H1 (cell line): ENCODE measurements around the gene CCSER2.

ENCODE experiments used
- JUND ChIP-seq: IDR thresholded peaks from 2 replicates; pipeline ENCODE4 v1.6.1; 2011; ENCODE audit warnings: mild to moderate bottlenecking, improper control_type of control experiment, low read length
- MAFK ChIP-seq: IDR thresholded peaks from 2 replicates; pipeline ENCODE4 v1.6.1; 2012; ENCODE audit warnings: low read depth, mild to moderate bottlenecking, improper control_type of control experiment, low read length
- POLR2AphosphoS5 ChIP-seq: IDR thresholded peaks from 2 replicates; pipeline ENCODE4 v1.6.1; 2011; ENCODE audit warnings: low read depth, low read length
- RFX5 ChIP-seq: IDR thresholded peaks from 2 replicates; pipeline ENCODE4 v1.6.1; 2011; ENCODE audit warnings: low read depth, low read length, improper control_type of control experiment, borderline replicate concordance
- ZNF274 ChIP-seq: IDR thresholded peaks from 2 replicates; pipeline ENCODE4 v1.7.0; 2012; ENCODE audit warnings: low read length, borderline replicate concordance; ENCODE audit errors: extremely low read depth
- TF ChIP-seq, protein P1 (sequence below), 3 experiments: IDR thresholded peaks; 1 replicate in 2 of 3; 2 replicates in 1 of 3; pipeline versions ENCODE4 v1.5.1 to v1.6.1; 2011; ENCODE audit warnings: low read length in 3 of 3, mild to moderate bottlenecking in 3 of 3, inconsistent platforms in 2 of 3, low read depth in 1 of 3, moderate library complexity in 1 of 3; ENCODE audit not compliant: insufficient read depth in 1 of 3; ENCODE audit errors: control extremely low read depth in 1 of 3

DNA sequence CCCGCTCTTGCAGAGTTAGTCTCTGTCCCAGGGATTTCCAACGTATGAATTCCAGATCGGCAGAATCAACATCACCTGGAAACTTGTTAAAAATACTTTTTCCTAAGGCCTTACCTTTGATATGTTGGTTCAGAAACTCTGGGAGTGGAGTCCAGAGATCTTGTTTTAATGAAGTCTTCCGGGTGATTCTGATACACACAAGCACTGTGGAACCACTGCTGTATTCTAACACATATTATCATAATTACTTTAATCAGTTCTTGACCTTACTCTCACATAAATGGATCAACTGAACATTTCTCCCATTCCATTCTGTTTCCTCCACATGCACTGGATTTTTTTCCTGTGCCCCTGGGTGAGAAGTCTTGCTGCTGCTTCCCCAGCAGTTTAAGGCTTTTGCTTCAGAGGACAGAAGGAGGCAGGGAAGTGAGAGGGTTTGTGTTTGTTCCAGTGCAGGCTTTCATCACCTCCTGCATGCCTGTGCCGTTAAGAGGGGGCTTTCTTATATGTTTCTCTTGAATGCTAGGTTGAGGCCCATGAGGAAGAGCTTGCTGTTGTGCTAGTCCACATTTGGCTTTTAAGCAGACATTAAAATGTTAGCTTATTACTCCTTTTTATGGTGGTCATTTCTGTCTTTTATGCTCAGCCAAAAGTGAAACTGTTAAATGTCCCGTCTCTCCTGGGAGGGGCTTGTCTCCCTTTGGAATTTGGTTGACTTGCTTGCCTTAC is 32.4 kb downstream of the CCSER2 start:
- TF ChIP-seq, protein P1, sequence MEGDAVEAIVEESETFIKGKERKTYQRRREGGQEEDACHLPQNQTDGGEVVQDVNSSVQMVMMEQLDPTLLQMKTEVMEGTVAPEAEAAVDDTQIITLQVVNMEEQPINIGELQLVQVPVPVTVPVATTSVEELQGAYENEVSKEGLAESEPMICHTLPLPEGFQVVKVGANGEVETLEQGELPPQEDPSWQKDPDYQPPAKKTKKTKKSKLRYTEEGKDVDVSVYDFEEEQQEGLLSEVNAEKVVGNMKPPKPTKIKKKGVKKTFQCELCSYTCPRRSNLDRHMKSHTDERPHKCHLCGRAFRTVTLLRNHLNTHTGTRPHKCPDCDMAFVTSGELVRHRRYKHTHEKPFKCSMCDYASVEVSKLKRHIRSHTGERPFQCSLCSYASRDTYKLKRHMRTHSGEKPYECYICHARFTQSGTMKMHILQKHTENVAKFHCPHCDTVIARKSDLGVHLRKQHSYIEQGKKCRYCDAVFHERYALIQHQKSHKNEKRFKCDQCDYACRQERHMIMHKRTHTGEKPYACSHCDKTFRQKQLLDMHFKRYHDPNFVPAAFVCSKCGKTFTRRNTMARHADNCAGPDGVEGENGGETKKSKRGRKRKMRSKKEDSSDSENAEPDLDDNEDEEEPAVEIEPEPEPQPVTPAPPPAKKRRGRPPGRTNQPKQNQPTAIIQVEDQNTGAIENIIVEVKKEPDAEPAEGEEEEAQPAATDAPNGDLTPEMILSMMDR (IDR thresholded peaks at IDR 0.05; ENCODE audit: control extremely low read depth in 1 of 3, insufficient read depth in 1 of 3, low read depth in 1 of 3, low read length in 3 of 3) = no peak
- TF ChIP-seq JUND = no peak
- TF ChIP-seq MAFK = no peak
- TF ChIP-seq POLR2AphosphoS5 = no peak
- no peak for TF ChIP-seq RFX5
- no peak for TF ChIP-seq ZNF274
